Neural cell (in vitro differentiated cells): ENCODE results near the gene ANKRD44. TPM values are rescaled to one million over a fixed set of nuclear protein-coding genes. Genes with fewer than 3 reads are reported as not detected.
A peak's percentile ranks its signal among the peaks of the same experiment; 100 is the strongest.

Experiments used
- H2AFZ ChIP-seq: fragments of 200-600, 300-800 bp; sonication (generic), shearing (Covaris generic); 2 replicates; pipeline ENCODE4 v1.6.0; 2014; ENCODE audit warnings: low read depth, mild to moderate bottlenecking, antibody characterized with exemption, low read length, moderate library complexity
- H3F3A ChIP-seq: fragments of 200-600 bp; shearing (Covaris generic); 2 replicates; pipeline ENCODE4 v1.6.1; 2016; ENCODE audit warnings: mild to moderate bottlenecking, moderate library complexity, mixed read lengths, antibody characterized with exemption, low read length; ENCODE audit not compliant: insufficient read depth, poor library complexity, severe bottlenecking
- H3K27ac ChIP-seq: fragments of 200-600, 300-800 bp; sonication (generic), shearing (Covaris generic); 2 replicates; pipeline ENCODE4 v1.5.1; 2014; ENCODE audit warnings: mild to moderate bottlenecking, low read length, moderate library complexity
- H3K27me3 ChIP-seq: fragments of 300-800, 200-600 bp; sonication (generic), shearing (Covaris generic); 2 replicates; pipeline ENCODE4 v1.6.0; 2014; ENCODE audit warnings: mild to moderate bottlenecking, low read depth, low read length, moderate library complexity; ENCODE audit not compliant: insufficient read depth
- H3K36me3 ChIP-seq: fragments of 300-800, 200-600 bp; sonication (generic), shearing (Covaris generic); 2 replicates; pipeline ENCODE4 v1.5.1; 2014; ENCODE audit warnings: mild to moderate bottlenecking, antibody characterized with exemption, low read length, moderate library complexity; ENCODE audit not compliant: insufficient read depth
- H3K4me2 ChIP-seq: fragments of 300-800, 200-600 bp; sonication (generic), shearing (Covaris generic); 2 replicates; pipeline ENCODE4 v1.6.0; 2014; ENCODE audit warnings: mild to moderate bottlenecking, low read length
- H3K4me3 ChIP-seq: fragments of 300-800, 200-600 bp; sonication (generic), shearing (Covaris generic); 2 replicates; pipeline ENCODE4 v1.5.1; 2014; ENCODE audit warnings: mild to moderate bottlenecking, low read length, moderate library complexity
- H3K79me2 ChIP-seq: fragments of 200-600 bp; shearing (Covaris generic); replicated peaks from 2 replicates; pipeline ENCODE4 v1.6.0; 2014; ENCODE audit warnings: mild to moderate bottlenecking, low read length, moderate library complexity; ENCODE audit not compliant: insufficient read depth
- H3K9ac ChIP-seq: fragments of 300-800, 200-600 bp; sonication (generic), shearing (Covaris generic); 2 replicates; pipeline ENCODE4 v1.6.1; 2016; ENCODE audit warnings: mild to moderate bottlenecking, low read length, mixed read lengths
- H3K9me2 ChIP-seq: fragments of 200-600 bp; shearing (Covaris generic); 2 replicates; pipeline ENCODE4 v1.6.1; 2016; ENCODE audit warnings: mild to moderate bottlenecking, low read length, mixed read lengths; ENCODE audit not compliant: insufficient read depth
- H3K9me3 ChIP-seq: fragments of 200-600, 300-800 bp; sonication (generic), shearing (Covaris generic); 2 replicates; pipeline ENCODE4 v1.6.1; 2016; ENCODE audit warnings: mild to moderate bottlenecking, mixed run types, low read length, moderate library complexity, mixed read lengths
- H4K20me1 ChIP-seq: fragments of 200-600 bp; shearing (Covaris generic); 2 replicates; pipeline ENCODE4 v1.6.1; 2016; ENCODE audit warnings: mild to moderate bottlenecking, mixed run types; ENCODE audit not compliant: insufficient read depth
- EP300 ChIP-seq: fragments of 450-650 bp; conservative IDR thresholded peaks from 2 replicates; pipeline ENCODE4 v1.6.1; 2014; ENCODE audit warnings: antibody characterized with exemption, mild to moderate bottlenecking, moderate library complexity; ENCODE audit not compliant: poor library complexity, severe bottlenecking
- EZH2 ChIP-seq: fragments of 200-600, 300-800 bp; shearing (Covaris generic), sonication (generic); IDR thresholded peaks from 2 replicates; pipeline ENCODE4 v1.6.1; 2014; ENCODE audit warnings: antibody characterized with exemption, low read length, borderline replicate concordance, mild to moderate bottlenecking; ENCODE audit not compliant: insufficient read depth, poor library complexity, severe bottlenecking
- MXI1 ChIP-seq: fragments of 450-650 bp; conservative IDR thresholded peaks from 2 replicates; pipeline ENCODE4 v1.6.1; 2014; ENCODE audit warnings: antibody characterized with exemption, mild to moderate bottlenecking; ENCODE audit not compliant: poor library complexity, severe bottlenecking
- POLR2AphosphoS5 ChIP-seq: IDR thresholded peaks from 2 replicates; pipeline ENCODE4 v1.6.1; 2012
- RAD21 ChIP-seq: fragments of 450-650 bp; conservative IDR thresholded peaks from 2 replicates; pipeline ENCODE4 v1.6.1; 2014; ENCODE audit warnings: antibody characterized with exemption, mild to moderate bottlenecking, moderate library complexity
- SMC3 ChIP-seq: fragments of 450-650 bp; conservative IDR thresholded peaks from 2 replicates; pipeline ENCODE4 v1.6.1; 2014; ENCODE audit warnings: antibody characterized with exemption, mild to moderate bottlenecking, moderate library complexity; ENCODE audit not compliant: poor library complexity
- TAF1 ChIP-seq: IDR thresholded peaks from 2 replicates; pipeline ENCODE4 v1.6.1; 2012; ENCODE audit warnings: low read depth
- polyA plus RNA-seq: library from polyadenylated mRNA; depleted of rRNA; stranded (reverse); fragments of >200 nt; gene quantifications from 2 replicates; pipeline ENCODE4 v1.2.3, GENCODE V29; 2014
- TF ChIP-seq, protein P1 (sequence below): IDR thresholded peaks from 2 replicates; pipeline ENCODE4 v1.6.1; 2012; ENCODE audit warnings: borderline replicate concordance
- TF ChIP-seq, protein P2 (sequence below): fragments of 450-650 bp; IDR thresholded peaks from 2 replicates; pipeline ENCODE4 v1.5.1; 2014; ENCODE audit warnings: antibody characterized with exemption, mild to moderate bottlenecking, moderate library complexity; ENCODE audit not compliant: poor library complexity, severe bottlenecking

The ANKRD44 gene
- polyA plus RNA-seq, 1 donor from 2014 or later, result 94.3 TPM

GRCh38 chr2:197308585-197308984 is 2.0 kb downstream of the ANKRD44 start:
- H3K27me3 ChIP-seq, result no peaks in the 10 kb centered on the region
- no peaks in the 10 kb centered on the region for H4K20me1 ChIP-seq
- H3K27ac ChIP-seq, result no peak overlapping the region
- H3K4me3 ChIP-seq, result peak overlapping the region; percentile 74
- H3K79me2 ChIP-seq, result no peaks in the 10 kb centered on the region
- H2AFZ ChIP-seq, result no peak overlapping the region
- H3F3A ChIP-seq, result no peaks in the 10 kb centered on the region
- no peaks in the 10 kb centered on the region for H3K9me2 ChIP-seq
- H3K9ac ChIP-seq, result no peak overlapping the region
- no peaks in the 10 kb centered on the region for H3K36me3 ChIP-seq
- TF ChIP-seq SMC3, result no peak
- no peak for TF ChIP-seq EP300
- no peak for TF ChIP-seq RAD21
- no peak for TF ChIP-seq TAF1
- TF ChIP-seq MXI1, result no peak
- TF ChIP-seq, protein P1, sequence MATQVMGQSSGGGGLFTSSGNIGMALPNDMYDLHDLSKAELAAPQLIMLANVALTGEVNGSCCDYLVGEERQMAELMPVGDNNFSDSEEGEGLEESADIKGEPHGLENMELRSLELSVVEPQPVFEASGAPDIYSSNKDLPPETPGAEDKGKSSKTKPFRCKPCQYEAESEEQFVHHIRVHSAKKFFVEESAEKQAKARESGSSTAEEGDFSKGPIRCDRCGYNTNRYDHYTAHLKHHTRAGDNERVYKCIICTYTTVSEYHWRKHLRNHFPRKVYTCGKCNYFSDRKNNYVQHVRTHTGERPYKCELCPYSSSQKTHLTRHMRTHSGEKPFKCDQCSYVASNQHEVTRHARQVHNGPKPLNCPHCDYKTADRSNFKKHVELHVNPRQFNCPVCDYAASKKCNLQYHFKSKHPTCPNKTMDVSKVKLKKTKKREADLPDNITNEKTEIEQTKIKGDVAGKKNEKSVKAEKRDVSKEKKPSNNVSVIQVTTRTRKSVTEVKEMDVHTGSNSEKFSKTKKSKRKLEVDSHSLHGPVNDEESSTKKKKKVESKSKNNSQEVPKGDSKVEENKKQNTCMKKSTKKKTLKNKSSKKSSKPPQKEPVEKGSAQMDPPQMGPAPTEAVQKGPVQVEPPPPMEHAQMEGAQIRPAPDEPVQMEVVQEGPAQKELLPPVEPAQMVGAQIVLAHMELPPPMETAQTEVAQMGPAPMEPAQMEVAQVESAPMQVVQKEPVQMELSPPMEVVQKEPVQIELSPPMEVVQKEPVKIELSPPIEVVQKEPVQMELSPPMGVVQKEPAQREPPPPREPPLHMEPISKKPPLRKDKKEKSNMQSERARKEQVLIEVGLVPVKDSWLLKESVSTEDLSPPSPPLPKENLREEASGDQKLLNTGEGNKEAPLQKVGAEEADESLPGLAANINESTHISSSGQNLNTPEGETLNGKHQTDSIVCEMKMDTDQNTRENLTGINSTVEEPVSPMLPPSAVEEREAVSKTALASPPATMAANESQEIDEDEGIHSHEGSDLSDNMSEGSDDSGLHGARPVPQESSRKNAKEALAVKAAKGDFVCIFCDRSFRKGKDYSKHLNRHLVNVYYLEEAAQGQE, result no peak
- no peak for TF ChIP-seq POLR2AphosphoS5
- TF ChIP-seq, protein P2, sequence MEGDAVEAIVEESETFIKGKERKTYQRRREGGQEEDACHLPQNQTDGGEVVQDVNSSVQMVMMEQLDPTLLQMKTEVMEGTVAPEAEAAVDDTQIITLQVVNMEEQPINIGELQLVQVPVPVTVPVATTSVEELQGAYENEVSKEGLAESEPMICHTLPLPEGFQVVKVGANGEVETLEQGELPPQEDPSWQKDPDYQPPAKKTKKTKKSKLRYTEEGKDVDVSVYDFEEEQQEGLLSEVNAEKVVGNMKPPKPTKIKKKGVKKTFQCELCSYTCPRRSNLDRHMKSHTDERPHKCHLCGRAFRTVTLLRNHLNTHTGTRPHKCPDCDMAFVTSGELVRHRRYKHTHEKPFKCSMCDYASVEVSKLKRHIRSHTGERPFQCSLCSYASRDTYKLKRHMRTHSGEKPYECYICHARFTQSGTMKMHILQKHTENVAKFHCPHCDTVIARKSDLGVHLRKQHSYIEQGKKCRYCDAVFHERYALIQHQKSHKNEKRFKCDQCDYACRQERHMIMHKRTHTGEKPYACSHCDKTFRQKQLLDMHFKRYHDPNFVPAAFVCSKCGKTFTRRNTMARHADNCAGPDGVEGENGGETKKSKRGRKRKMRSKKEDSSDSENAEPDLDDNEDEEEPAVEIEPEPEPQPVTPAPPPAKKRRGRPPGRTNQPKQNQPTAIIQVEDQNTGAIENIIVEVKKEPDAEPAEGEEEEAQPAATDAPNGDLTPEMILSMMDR, result no peak
- no peak for TF ChIP-seq EZH2
- H3K9me3 ChIP-seq, result no peaks in the 10 kb centered on the region
- no peak overlapping the region for H3K4me2 ChIP-seq

GRCh38 chr2:197307933-197308521 is 2.6 kb downstream of the ANKRD44 start:
- no peaks in the 10 kb centered on the region for H3K9me2 ChIP-seq
- H2AFZ ChIP-seq, result no peak overlapping the region
- H3K36me3 ChIP-seq, result no peaks in the 10 kb centered on the region
- no peaks in the 10 kb centered on the region for H3F3A ChIP-seq
- H3K9me3 ChIP-seq, result no peaks in the 10 kb centered on the region
- no peak overlapping the region for H3K9ac ChIP-seq
- peak overlapping the region; percentile 74 for H3K4me3 ChIP-seq
- no peak for TF ChIP-seq MXI1
- TF ChIP-seq POLR2AphosphoS5, result no peak
- TF ChIP-seq, protein P2, result no peak
- TF ChIP-seq, protein P1, result no peak
- TF ChIP-seq EP300, result no peak
- no peak for TF ChIP-seq RAD21
- no peak for TF ChIP-seq EZH2
- no peak for TF ChIP-seq SMC3
- no peak for TF ChIP-seq TAF1
- H3K27ac ChIP-seq, result no peak overlapping the region
- no peaks in the 10 kb centered on the region for H3K79me2 ChIP-seq
- no peaks in the 10 kb centered on the region for H3K27me3 ChIP-seq
- no peak overlapping the region for H3K4me2 ChIP-seq
- H4K20me1 ChIP-seq, result no peaks in the 10 kb centered on the region
